ENCODE measurements around the gene KIF11. TPM values are rescaled to one million over a fixed set of nuclear protein-coding genes. Genes with fewer than 3 reads are reported as not detected.

KIF11 gene
- total and polyA plus RNA-seq, 2 of the 4 experiments (the other 2 are of a cell fraction) = 8.8 to 18.3 TPM

GRCh38 chr10:92699518-92700381 lies 106.8 kb downstream of the KIF11 start (continued):
- TF ChIP-seq, protein P1, sequence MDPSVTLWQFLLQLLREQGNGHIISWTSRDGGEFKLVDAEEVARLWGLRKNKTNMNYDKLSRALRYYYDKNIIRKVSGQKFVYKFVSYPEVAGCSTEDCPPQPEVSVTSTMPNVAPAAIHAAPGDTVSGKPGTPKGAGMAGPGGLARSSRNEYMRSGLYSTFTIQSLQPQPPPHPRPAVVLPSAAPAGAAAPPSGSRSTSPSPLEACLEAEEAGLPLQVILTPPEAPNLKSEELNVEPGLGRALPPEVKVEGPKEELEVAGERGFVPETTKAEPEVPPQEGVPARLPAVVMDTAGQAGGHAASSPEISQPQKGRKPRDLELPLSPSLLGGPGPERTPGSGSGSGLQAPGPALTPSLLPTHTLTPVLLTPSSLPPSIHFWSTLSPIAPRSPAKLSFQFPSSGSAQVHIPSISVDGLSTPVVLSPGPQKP (IDR thresholded peaks at IDR 0.05; ENCODE audit: borderline replicate concordance, low read depth, low read length) = no peak

DNA sequence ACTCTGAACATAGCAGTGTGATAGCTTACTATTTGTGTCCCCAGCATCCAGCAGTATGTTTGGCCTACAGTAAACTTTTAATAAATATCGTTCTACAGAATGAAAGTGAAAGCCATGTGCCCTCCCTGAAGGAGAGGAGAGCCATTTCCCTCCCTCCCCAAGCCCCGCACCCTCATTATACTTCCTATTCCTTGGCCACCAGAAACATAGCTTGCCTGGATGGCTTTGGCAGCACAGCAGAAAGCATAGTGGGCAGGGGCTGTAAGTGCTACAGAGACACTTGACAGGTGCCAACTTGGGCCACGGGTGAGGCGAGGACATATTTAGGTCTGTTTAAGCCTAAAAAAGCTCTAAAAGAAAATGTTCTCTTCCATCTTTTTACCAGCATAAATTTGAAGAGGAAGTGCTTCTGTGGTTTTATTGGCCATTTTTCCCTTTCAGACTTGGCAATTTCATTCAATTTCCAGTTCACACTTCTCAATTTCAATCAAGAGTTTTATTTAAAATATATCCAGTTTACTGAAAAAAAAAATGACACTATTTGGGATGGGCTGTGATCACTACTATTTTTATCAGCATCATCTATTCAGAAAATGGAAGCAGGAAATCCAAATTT lies 109.5 kb downstream of the KIF11 start:
- ATAC-seq (ENCODE audit: low read depth) = no peak
- CTCF ChIA-PET = interaction anchor here (0.6 to 1.0 kb wide), 2 partner anchors 20 to 31 kb away, joined by 3 to 4 read pairs; no protein-coding TSS in a partner anchor
- peaks cover 0 to 8% of the 10 kb centered on the region in 2 experiments; a peak in 1 of 4 replicates for H3K79me1 ChIP-seq (ENCODE audit: low read depth in 1 of 2, low read length in 2 of 2)
- TF ChIP-seq, protein P2, sequence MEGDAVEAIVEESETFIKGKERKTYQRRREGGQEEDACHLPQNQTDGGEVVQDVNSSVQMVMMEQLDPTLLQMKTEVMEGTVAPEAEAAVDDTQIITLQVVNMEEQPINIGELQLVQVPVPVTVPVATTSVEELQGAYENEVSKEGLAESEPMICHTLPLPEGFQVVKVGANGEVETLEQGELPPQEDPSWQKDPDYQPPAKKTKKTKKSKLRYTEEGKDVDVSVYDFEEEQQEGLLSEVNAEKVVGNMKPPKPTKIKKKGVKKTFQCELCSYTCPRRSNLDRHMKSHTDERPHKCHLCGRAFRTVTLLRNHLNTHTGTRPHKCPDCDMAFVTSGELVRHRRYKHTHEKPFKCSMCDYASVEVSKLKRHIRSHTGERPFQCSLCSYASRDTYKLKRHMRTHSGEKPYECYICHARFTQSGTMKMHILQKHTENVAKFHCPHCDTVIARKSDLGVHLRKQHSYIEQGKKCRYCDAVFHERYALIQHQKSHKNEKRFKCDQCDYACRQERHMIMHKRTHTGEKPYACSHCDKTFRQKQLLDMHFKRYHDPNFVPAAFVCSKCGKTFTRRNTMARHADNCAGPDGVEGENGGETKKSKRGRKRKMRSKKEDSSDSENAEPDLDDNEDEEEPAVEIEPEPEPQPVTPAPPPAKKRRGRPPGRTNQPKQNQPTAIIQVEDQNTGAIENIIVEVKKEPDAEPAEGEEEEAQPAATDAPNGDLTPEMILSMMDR (conservative IDR thresholded peaks at IDR 0.05; ENCODE audit: low read depth, low read length) = no peak
- TF ChIP-seq USF2 (IDR thresholded peaks at IDR 0.05; ENCODE audit: low read depth, low read length) = no peak
- TF ChIP-seq BHLHE40 (IDR thresholded peaks at IDR 0.05; ENCODE audit: low read depth, low read length) = no peak
- no peak for TF ChIP-seq MAFK (IDR thresholded peaks at IDR 0.05; ENCODE audit: low read depth, low read length)
- TF ChIP-seq MAZ (IDR thresholded peaks at IDR 0.05; ENCODE audit: borderline replicate concordance, low read depth, low read length) = no peak
- TF ChIP-seq CEBPB (IDR thresholded peaks at IDR 0.05; ENCODE audit: low read depth, low read length) = no peak
- no peak for TF ChIP-seq CHD1 (IDR thresholded peaks at IDR 0.05; ENCODE audit: low read depth, low read length)
- no peak for TF ChIP-seq RCOR1 (IDR thresholded peaks at IDR 0.05; ENCODE audit: insufficient replicate concordance, low read length)
- TF ChIP-seq RFX5 (IDR thresholded peaks at IDR 0.05; ENCODE audit: low read depth, low read length) = no peak

More for the DNA sequence above, 109.5 kb downstream of the KIF11 start:
- intact Hi-C loops (cut with micrococcal nuclease) = no loop called here
- Histone ChIP-seq H2BK20ac (ENCODE audit: low read depth, low read length) (no peak overlapping the region), H3K27ac (ENCODE audit: insufficient read depth, low read length) (no peak overlapping the region), H3K4me2 (ENCODE audit: low read depth, low read length) (peak overlapping the region; percentile 50), H2AK9ac (replicated peaks; ENCODE audit: low read depth, low read length, poor library complexity) (no peak overlapping the region), H3K4me1 (ENCODE audit: control insufficient read depth, insufficient read depth, low read length) (peaks cover 8% of the 10 kb centered on the region), H4K91ac (ENCODE audit: insufficient read depth, low read depth, low read length) (no peak overlapping the region), H3K56ac (ENCODE audit: extremely low read depth, insufficient read depth, low read length) (no peak overlapping the region), H3K9me1 (ENCODE audit: insufficient read depth, low read length) (0 out of 2 replicates have a peak, but pooled peaks cover 3% of the 10 kb centered on the region), H3K9me3 (ENCODE audit: control insufficient read depth, insufficient read depth, low read length) (no peaks in the 10 kb centered on the region), H3K9ac (ENCODE audit: low read depth, low read length) (no peak overlapping the region), H3K4me3 (ENCODE audit: insufficient read depth, low read depth, low read length) (no peak overlapping the region), H2AK5ac (ENCODE audit: low read depth, low read length) (peak overlapping the region; percentile 39; the same call in 1 of the 2 replicates), H3K36me3 (ENCODE audit: control insufficient read depth, insufficient read depth, low read length) (no peaks in the 10 kb centered on the region), H3K23ac (ENCODE audit: low read depth, low read length) (no peak overlapping the region), H4K20me1 (ENCODE audit: insufficient read depth, low read length) (no peaks in the 10 kb centered on the region), H2BK5ac (ENCODE audit: low read depth, low read length, poor library complexity, severe bottlenecking) (no peak overlapping the region), H3K27me3 (ENCODE audit: control insufficient read depth, insufficient read depth, low read length) (no peaks in the 10 kb centered on the region), H4K8ac (ENCODE audit: low read depth in 2 of 2, low read length in 2 of 2) (peak overlapping the region in 1 of 2 experiments; percentile 35; a peak in 1 of 4 replicates), H3K4ac (ENCODE audit: low read depth, low read length) (no peak overlapping the region), H2BK120ac (ENCODE audit: low read depth, low read length) (no peak overlapping the region), H4K5ac (ENCODE audit: low read depth, low read length) (peak overlapping the region; percentile 7; the same call in 1 of the 2 replicates), H3K14ac (replicated peaks; ENCODE audit: low read depth, low read length) (no peak overlapping the region), H2BK15ac (ENCODE audit: low read depth, low read length) (no peak overlapping the region; the same call in 2 of the 3 replicates), H2AFZ (replicated peaks; ENCODE audit: low read length, poor library complexity) (peak overlapping the region; percentile 34), H3K18ac (ENCODE audit: low read depth, low read length) (no peak overlapping the region)
- no CpG with 5 or more reads among the region's 4 CpGs for WGBS, 2 experiments (ENCODE audit: extremely low coverage in 2 of 2, insufficient read length in 1 of 2)
- POLR2A ChIA-PET (ENCODE audit: unreplicated experiment) = no interaction called here
- BruUV-seq (replicated peaks) = no TSS peak
- no peak for DNase-seq
- dilution Hi-C loops (cut with HindIII; ENCODE audit: low sequenced_read_pairs, unreplicated experiment) = no loop called here
- in situ Hi-C loops (cut with MboI; ENCODE audit: low sequenced_read_pairs) = no loop called here
